Measurements from ENCODE around the gene RUNX2. TPM values are rescaled to one million over a fixed set of nuclear protein-coding genes. Genes with fewer than 3 reads are reported as not detected.

RUNX2 gene
- total and polyA plus RNA-seq, 2 of the 8 experiments (the other 6 are each of a cell fraction or from before 2014, with no cell fraction given) = 0.26 to 1.2 TPM

- Histone ChIP-seq H4K8ac (ENCODE audit: extremely low read depth, insufficient read depth, low read length) (no peak overlapping the region), H3K14ac (ENCODE audit: insufficient read length) (no peak overlapping the region), H3K18ac (ENCODE audit: extremely low read depth, low read length) (no peak overlapping the region), H4K5ac (ENCODE audit: insufficient read length, low read depth, low read length) (no peak overlapping the region), H2AFZ (ENCODE audit: low read length) (no peak overlapping the region), H2BK120ac (replicated peaks; ENCODE audit: low read depth, low read length) (no peak overlapping the region), H3K56ac (replicated peaks; ENCODE audit: insufficient read length, low read depth, low read length) (no peak overlapping the region), H3K4me2 (ENCODE audit: insufficient read depth in 1 of 2, low read depth in 2 of 2, low read length in 2 of 2) (no peak overlapping the region), H2BK15ac (ENCODE audit: low read length) (no peak overlapping the region), H3K4me1 (replicated peaks in 1 of 4; ENCODE audit: control insufficient read depth in 3 of 4, insufficient read depth in 4 of 4, low read length in 3 of 4) (no peaks in the 10 kb centered on the region), H3K79me2 (ENCODE audit: control insufficient read depth in 1 of 2, insufficient read depth in 2 of 2, low read length in 2 of 2) (no peaks in the 10 kb centered on the region), H3K9me3 (ENCODE audit: insufficient read depth in 2 of 2, low read depth in 1 of 2, low read length in 1 of 2) (no peaks in the 10 kb centered on the region), H3K4ac (replicated peaks; ENCODE audit: insufficient read length, low read depth, low read length) (no peak overlapping the region), H2BK20ac (ENCODE audit: low read length) (no peak overlapping the region), H3K4me3 (ENCODE audit: extremely low read depth in 1 of 4, insufficient read depth in 2 of 4, low read depth in 3 of 4, low read length in 4 of 4) (no peak overlapping the region), H4K20me1 (replicated peaks in 1 of 2; ENCODE audit: control insufficient read depth in 1 of 2, insufficient read depth in 2 of 2, low read length in 2 of 2) (no peaks in the 10 kb centered on the region), H3K27ac (ENCODE audit: low read depth, low read length) (no peak overlapping the region), H3K23ac (ENCODE audit: insufficient read length) (no peak overlapping the region), H3K36me3 (ENCODE audit: control insufficient read depth in 2 of 4, insufficient read depth in 4 of 4, low read length in 3 of 4) (no peaks in the 10 kb centered on the region), H3K9ac (replicated peaks in 1 of 4; ENCODE audit: extremely low read depth in 1 of 4, low read depth in 3 of 4, low read length in 3 of 4) (no peak overlapping the region), H4K91ac (replicated peaks; ENCODE audit: insufficient read length, low read length) (no peak overlapping the region), H3K27me3 (replicated peaks in 1 of 4; ENCODE audit: control insufficient read depth in 3 of 4, extremely low read depth in 1 of 4, insufficient read depth in 3 of 4, low read length in 3 of 4) (no peaks in the 10 kb centered on the region), H3K79me1 (ENCODE audit: low read depth, low read length) (no peaks in the 10 kb centered on the region), H2BK5ac (ENCODE audit: low read depth, low read length) (no peak overlapping the region), H2BK12ac (ENCODE audit: low read depth, low read length) (no peak overlapping the region), H2AK5ac (ENCODE audit: low read depth, low read length) (no peak overlapping the region), H3K23me2 (ENCODE audit: low read depth, low read length) (no peaks in the 10 kb centered on the region)
- DNase-seq (ENCODE audit: low read depth in 1 of 2, low spot score in 2 of 2) (no peak), FAIRE-seq (no peak)
- CTCF ChIA-PET (ENCODE audit: partially characterized antibody) = no interaction called here
- POLR2A ChIA-PET (ENCODE audit: partially characterized antibody) = no interaction called here
- TF ChIP-seq RFX5 (IDR thresholded peaks at IDR 0.05; ENCODE audit: borderline replicate concordance, low read depth, low read length) (no peak), SIX5 (IDR thresholded peaks at IDR 0.05; ENCODE audit: low read depth, low read length) (no peak), SP1 (IDR thresholded peaks at IDR 0.05; ENCODE audit: low read depth, low read length) (no peak), E2F6 (IDR thresholded peaks at IDR 0.05) (no peak), POLR2AphosphoS5 (IDR thresholded peaks at IDR 0.05; ENCODE audit: low read depth, low read length) (no peak), CBX8 (IDR thresholded peaks at IDR 0.05; ENCODE audit: borderline replicate concordance, low read depth, low read length) (no peak), BCL11A (IDR thresholded peaks at IDR 0.05; ENCODE audit: low read depth in 2 of 2, low read length in 2 of 2) (no peak), TBP (IDR thresholded peaks at IDR 0.05; ENCODE audit: low read depth, low read length) (no peak), CEBPB (IDR thresholded peaks at IDR 0.05; ENCODE audit: low read depth, low read length) (no peak), USF2 (IDR thresholded peaks at IDR 0.05; ENCODE audit: low read length) (no peak), KDM4A (IDR thresholded peaks at IDR 0.05; ENCODE audit: low read depth, low read length, severe bottlenecking) (no peak), TEAD4 (IDR thresholded peaks at IDR 0.05; ENCODE audit: low read depth, low read length) (no peak), MAX (IDR thresholded peaks at IDR 0.05) (no peak), NANOG (IDR thresholded peaks at IDR 0.05; ENCODE audit: insufficient read depth, low read depth, low read length, poor library complexity, severe bottlenecking) (no peak), SUZ12 (IDR thresholded peaks at IDR 0.05; ENCODE audit: low read length) (no peak)
These were observed 270.9 kb downstream of the RUNX2 start for GRCh38 chr6:45599053-45599452.

Measured in H1 (cell line).